ENCODE data around the gene ZBTB32.

Gene ZBTB32

GRCh38 chr19:35739275-35740107, 35.1 kb downstream of the ZBTB32 start (continued):
- no peak for TF ChIP-seq PRDM2 (tag by site-specific recombination; IDR thresholded peaks at IDR 0.05; ENCODE audit: borderline replicate concordance)
- TF ChIP-seq ZNF747 (tag by site-specific recombination; IDR thresholded peaks at IDR 0.05) = no peak

- Histone ChIP-seq H3K27ac (ENCODE audit: extremely low read depth, low read depth, low read length) (peak overlapping the region; percentile 97), H3K4me1 (ENCODE audit: control insufficient read depth, insufficient read depth, low read length) (peaks cover 20% of the 10 kb centered on the region), H3K36me3 (ENCODE audit: control insufficient read depth in 2 of 2, insufficient read depth in 1 of 2, low read length in 2 of 2) (peaks cover 56 to 63% of the 10 kb centered on the region in 2 experiments), H3K9me3 (ENCODE audit: control insufficient read depth, insufficient read depth, low read depth, low read length) (no peaks in the 10 kb centered on the region; the same call in 1 of the 2 replicates), H3K4me3 (ENCODE audit: low read depth, low read length) (peak overlapping the region; percentile 52)
- ChIA-PET CTCF (interaction anchor here (0.7 to 1.6 kb wide), 7 partner anchors 8 to 192 kb away, joined by 3 to 8 read pairs (median 5); partner anchors contain the start of gene LIN37), POLR2A (interaction anchor here (0.6 to 7.7 kb wide), 40 partner anchors 8 to 475 kb away, joined by 3 to 204 read pairs (median 5); partner anchors contain the start of genes ARHGAP33, COX6B1, HSPB6 and LIN37)
- 0 out of 2 replicates have a peak, but pooled peaks have one; percentile 18 for TF ChIP-seq ZNF677 (tag by site-specific recombination; IDR thresholded peaks at IDR 0.05)
- no peak for TF ChIP-seq ZBTB49 (tag by site-specific recombination; IDR thresholded peaks at IDR 0.05; ENCODE audit: low read depth)
- no peak for TF ChIP-seq ZNF621 (tag by site-specific recombination; IDR thresholded peaks at IDR 0.05)
- no peak for TF ChIP-seq HOXA7 (CRISPR knock-in tag; IDR thresholded peaks at IDR 0.05; ENCODE audit: borderline replicate concordance)
- no peak for TF ChIP-seq ZNF394 (tag by site-specific recombination; IDR thresholded peaks at IDR 0.05; ENCODE audit: borderline replicate concordance)
- TF ChIP-seq ZNF19 (tag by site-specific recombination; IDR thresholded peaks at IDR 0.05; ENCODE audit: low read depth) = no peak
- TF ChIP-seq ZNF302 (tag by site-specific recombination; IDR thresholded peaks at IDR 0.05; ENCODE audit: low read depth) = no peak
- 0 out of 2 replicates have a peak, but pooled peaks have one; percentile 54 for TF ChIP-seq ZNF837 (tag by site-specific recombination; IDR thresholded peaks at IDR 0.05)
- TF ChIP-seq ZNF266 (tag by site-specific recombination; IDR thresholded peaks at IDR 0.05; ENCODE audit: low read depth) = no peak
- 0 out of 2 replicates have a peak, but pooled peaks have one; percentile 4 for TF ChIP-seq ZNF146 (tag by site-specific recombination; IDR thresholded peaks at IDR 0.05)
- peak; percentile 34; the same call in 1 of the 2 replicates for TF ChIP-seq ZNF692 (tag by site-specific recombination; IDR thresholded peaks at IDR 0.05)
- 0 out of 2 replicates have a peak, but pooled peaks have one; percentile 9 for TF ChIP-seq ZNF501 (tag by site-specific recombination; IDR thresholded peaks at IDR 0.05)
- TF ChIP-seq PRDM1 (tag by site-specific recombination; IDR thresholded peaks at IDR 0.05) = no peak
- no peak for TF ChIP-seq ZNF391 (tag by site-specific recombination; IDR thresholded peaks at IDR 0.05; ENCODE audit: borderline replicate concordance, low read depth)
- no peak; the same call in 1 of the 2 replicates for TF ChIP-seq ZNF600 (tag by site-specific recombination; IDR thresholded peaks at IDR 0.05)
- TF ChIP-seq ZNF354C (tag by site-specific recombination; IDR thresholded peaks at IDR 0.05; ENCODE audit: borderline replicate concordance, low read depth) = no peak
- TF ChIP-seq KLF9 (tag by site-specific recombination; IDR thresholded peaks at IDR 0.05; ENCODE audit: low read depth) = no peak
- peak; percentile 100 for TF ChIP-seq ZIC2 (tag by site-specific recombination; IDR thresholded peaks at IDR 0.05)
- no peak for TF ChIP-seq ZBTB8A (tag by site-specific recombination; IDR thresholded peaks at IDR 0.05)
- TF ChIP-seq ZNF549 (tag by site-specific recombination; IDR thresholded peaks at IDR 0.05) = no peak
- TF ChIP-seq GFI1B (tag by site-specific recombination; IDR thresholded peaks at IDR 0.05) = no peak
- no peak for TF ChIP-seq ZFP41 (tag by site-specific recombination; IDR thresholded peaks at IDR 0.05; ENCODE audit: borderline replicate concordance)
- no peak for TF ChIP-seq ZNF248 (tag by site-specific recombination; IDR thresholded peaks at IDR 0.05)
- TF ChIP-seq ZNF777 (tag by site-specific recombination; IDR thresholded peaks at IDR 0.05; ENCODE audit: borderline replicate concordance) = peak; percentile 97; the same call in 1 of the 2 replicates
- TF ChIP-seq ZNF768 (tag by site-specific recombination; IDR thresholded peaks at IDR 0.05) = no peak
These were observed 35.7 kb downstream of the ZBTB32 start for GRCh38 chr19:35740108-35740422.

All from HEK293 (cell line).